OCI-M2 (cell line): ENCODE results near the gene TBC1D7.

Source experiments
- DNase-seq: peaks from one replicate; lab custom pipeline; 2025; ENCODE audit not compliant: unreplicated experiment; lab: John Stamatoyannopoulos, UW

The TBC1D7 gene

GRCh38 chr6:13296536-13296997, 31.8 kb downstream of the TBC1D7 start:
- no peak for DNase-seq

GRCh38 chr6:13295576-13295975, 32.8 kb downstream of the TBC1D7 start:
- no peak for DNase-seq

GRCh38 chr6:13294499-13295069, 33.8 kb downstream of the TBC1D7 start:
- DNase-seq = no peak

- no peak for DNase-seq
These were observed 35.6 kb downstream of the TBC1D7 start for GRCh38 chr6:13292774-13293173.

GRCh38 chr6:13290335-13290734, 38.0 kb downstream of the TBC1D7 start:
- DNase-seq = no peak

DNA sequence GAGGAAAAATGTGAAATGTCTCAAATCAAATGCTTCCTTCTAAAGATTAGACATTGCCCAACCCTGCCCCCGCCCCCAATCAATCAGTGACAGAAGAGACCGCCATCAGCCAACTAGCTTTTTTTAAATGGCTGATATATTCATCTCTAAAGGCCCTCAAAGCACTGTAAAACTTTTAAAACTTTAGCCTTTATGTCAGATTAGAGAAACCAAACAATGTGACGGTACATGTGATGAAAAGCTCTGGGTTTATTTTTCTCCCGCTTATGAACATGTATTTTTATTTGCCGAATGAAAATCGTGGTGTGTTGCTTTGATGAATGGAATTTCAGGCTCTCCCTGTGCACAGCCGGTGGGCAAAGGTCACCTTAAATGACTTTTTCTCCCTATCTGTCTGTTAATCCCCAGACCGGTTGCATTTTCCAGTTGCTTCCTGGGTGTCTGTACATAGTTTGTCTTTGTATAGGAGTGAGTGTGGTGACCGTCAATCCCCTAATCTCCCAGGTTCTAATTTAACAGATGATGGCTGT, 38.5 kb downstream of the TBC1D7 start:
- no peak for DNase-seq

DNA sequence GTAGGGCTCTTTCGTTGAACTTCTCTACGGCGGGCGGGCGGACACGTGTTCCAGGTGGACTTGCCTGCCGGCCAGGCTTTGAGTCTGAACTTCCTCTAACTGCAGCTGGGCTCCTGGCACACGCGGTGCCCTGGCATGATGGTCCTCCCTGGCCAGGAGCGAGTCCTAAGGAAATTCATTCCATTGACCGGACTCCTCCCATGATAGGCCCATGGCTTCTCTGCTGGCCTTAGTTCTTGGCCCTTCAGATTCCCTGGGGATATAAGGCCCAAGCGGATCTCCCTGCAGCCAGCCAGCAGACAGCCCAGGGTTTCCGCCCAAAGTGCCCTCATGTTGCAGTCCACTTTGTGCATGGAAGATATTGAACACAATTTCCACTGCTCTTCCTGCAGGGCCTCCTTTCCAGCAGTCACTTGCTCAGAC, 39.4 kb downstream of the TBC1D7 start:
- DNase-seq = no peak

GRCh38 chr6:13288481-13288880, 39.9 kb downstream of the TBC1D7 start:
- DNase-seq = no peak

DNA sequence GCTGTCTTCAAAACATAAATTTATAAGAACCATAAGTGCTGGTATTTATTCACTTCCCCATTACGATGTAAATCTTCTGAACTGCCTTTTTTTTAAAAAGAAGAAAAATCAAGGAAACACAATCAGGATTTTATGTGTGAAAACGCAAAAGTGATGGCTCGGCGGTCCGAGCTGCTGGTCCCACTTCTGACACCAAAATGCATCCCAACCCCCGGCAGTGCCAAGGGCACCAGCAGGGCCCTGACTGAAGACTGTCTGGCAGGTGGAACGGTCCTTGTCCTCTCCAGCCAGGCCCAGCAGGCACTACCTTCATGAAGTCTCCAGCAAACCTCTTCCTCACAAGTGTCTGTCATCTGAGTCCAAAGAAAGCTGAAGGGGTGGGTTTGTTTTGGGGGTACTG, 41.2 kb downstream of the TBC1D7 start:
- DNase-seq = no peak

GRCh38 chr6:13286181-13286580, 42.2 kb downstream of the TBC1D7 start:
- no peak for DNase-seq

DNA sequence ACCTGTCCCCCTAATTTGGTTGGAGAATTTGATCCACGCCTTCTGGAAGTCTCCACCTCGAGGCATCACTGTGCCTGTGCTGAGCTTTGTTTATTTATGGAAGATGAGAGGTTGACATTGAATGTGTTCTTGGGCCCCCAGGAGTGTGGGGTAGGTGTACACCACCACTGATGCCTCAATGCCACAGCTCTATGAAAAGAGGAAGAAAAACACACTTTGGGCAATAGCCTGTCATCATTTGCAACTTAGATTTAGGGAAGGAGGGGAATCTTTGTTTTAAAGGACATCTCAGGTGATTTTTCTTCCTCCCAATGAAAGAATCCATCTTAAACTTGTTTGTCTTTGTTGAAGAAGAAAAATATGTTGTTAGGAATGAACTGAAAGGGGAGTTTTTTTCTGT, 42.6 kb downstream of the TBC1D7 start:
- DNase-seq = no peak

- no peak for DNase-seq
These were observed 43.7 kb downstream of the TBC1D7 start for GRCh38 chr6:13284646-13285045.

- no peak for DNase-seq
These were observed 45.0 kb downstream of the TBC1D7 start for GRCh38 chr6:13283331-13283730.

DNA sequence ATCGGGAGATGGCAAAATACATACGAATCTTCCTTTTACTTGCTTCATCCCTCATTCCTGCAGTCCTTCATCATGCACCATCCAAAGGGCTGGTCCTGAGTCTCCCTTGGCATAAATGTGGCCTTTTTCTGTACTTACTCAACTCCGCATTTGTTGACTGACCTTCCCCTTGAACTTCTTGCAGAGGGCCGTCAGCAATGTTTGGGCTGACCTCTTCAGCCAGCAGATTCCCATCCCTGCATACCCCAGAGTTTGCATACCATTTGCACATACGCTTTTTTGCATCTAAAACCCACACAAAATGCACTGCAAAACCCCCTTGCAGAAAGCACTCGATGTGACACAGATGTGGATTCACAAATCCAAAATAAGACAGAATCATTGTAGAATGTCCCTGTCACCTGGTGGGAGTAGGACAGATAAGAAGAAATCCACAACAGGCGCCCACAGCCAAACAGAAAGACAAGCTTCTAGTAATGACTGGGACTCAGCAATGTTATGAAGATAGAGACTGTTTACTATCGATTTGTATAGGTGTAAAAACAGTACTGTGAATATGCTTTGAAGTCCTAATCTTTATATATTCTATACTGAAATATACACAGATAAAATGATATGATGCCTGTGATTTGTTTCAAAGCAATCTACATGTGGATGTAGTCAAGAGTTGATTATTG, 45.8 kb downstream of the TBC1D7 start:
- DNase-seq = no peak

DNA sequence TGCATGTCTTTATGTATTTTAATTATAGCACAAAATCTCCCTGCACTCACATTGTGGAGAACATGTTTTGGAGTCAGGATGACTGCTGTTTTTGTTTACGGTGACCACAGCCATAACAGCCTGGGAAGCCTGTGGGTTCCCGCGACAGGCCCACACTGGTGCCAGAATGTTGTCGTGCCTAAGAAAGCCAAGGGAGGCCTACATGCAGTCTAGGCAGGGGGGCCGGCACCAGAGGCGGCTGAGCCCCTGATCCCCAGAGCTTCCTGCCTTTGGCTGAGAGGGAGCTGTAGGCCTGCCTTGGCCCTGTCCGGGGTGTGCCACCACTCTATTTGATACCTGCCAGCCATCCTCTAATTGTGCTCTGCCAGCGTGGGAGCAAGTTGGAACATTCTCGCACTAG, 46.7 kb downstream of the TBC1D7 start:
- DNase-seq = no peak

GRCh38 chr6:13280254-13280653, 48.1 kb downstream of the TBC1D7 start:
- no peak for DNase-seq

- no peak for DNase-seq
These were observed 49.3 kb downstream of the TBC1D7 start for GRCh38 chr6:13278991-13279390.

- DNase-seq = no peak
These were observed 50.2 kb downstream of the TBC1D7 start for GRCh38 chr6:13278164-13278563.

GRCh38 chr6:13277231-13277630, 51.1 kb downstream of the TBC1D7 start:
- no peak for DNase-seq

- no peak for DNase-seq
These were observed 52.8 kb downstream of the TBC1D7 start for GRCh38 chr6:13275435-13275989.

DNA sequence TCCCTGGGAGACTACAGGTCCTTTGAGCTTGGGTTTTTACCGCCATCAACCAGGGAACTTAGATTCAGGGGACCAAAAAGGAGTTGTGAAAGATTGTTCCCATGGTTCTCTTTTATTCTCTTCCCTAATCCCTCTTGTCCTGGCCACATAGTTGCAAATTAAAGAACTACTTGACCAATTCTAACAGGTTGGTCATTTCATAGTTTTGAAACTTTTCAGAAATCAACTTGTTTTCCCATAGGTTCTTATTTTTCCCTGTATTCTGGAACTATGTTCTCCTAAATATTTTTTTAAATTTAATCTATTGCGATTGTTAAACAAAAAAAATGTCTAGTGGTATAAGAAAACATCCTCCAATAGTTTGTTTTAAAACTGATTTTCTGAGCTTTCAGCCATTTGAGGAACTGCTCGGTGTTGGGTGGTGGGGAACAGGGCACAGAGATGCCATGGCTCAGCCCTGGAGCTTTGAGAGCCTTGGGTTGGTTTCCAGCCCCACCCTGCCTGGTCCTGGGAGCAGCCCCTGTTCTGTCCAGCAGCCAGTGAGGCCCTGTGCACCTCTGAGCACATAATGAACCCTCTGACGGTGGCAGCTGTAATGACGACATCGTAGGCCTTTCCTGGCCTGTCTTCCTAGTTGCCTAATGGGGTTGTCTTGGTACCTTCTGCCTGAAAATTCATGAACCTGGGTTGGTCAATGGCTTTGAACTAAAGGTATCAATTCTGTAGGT, 53.5 kb downstream of the TBC1D7 start:
- DNase-seq = no peak
